A673 (cell line): ENCODE results near the gene SLC25A34.

Source experiments
- EZH2 ChIP-seq: fragments of 200-600 bp; sonication (generic); IDR thresholded peaks from 2 replicates; pipeline ENCODE4 v1.6.1; 2017; ENCODE audit warnings: borderline replicate concordance, low read depth, mild to moderate bottlenecking, mixed read lengths, antibody characterized with exemption, low read length; ENCODE audit not compliant: poor library complexity, severe bottlenecking
- TF ChIP-seq, protein P1 (sequence below): fragments of 300-800, 200-600 bp; sonication (generic); conservative IDR thresholded peaks from 2 replicates; pipeline ENCODE4 v1.5.1; 2017; ENCODE audit warnings: low read depth, mild to moderate bottlenecking, antibody characterized with exemption, low read length, moderate library complexity, mixed read lengths

DNA sequence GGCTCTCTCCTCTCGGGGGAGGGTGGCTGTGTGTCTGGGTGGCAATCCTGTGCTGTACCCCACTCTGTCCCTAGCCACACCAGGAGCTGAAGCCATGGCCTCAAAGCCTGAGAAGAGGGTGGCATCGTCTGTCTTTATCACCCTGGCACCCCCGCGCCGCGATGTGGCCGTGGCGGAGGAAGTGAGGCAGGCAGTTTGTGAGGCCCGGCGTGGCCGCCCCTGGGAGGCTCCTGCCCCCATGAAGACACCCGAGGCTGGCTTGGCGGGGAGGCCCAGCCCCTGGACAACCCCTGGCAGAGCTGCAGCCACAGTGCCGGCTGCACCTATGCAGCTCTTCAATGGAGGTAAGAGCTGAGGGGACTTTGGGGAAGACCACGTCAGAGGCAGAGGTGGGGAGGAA lies 28.8 kb downstream of the SLC25A34 start:
- TF ChIP-seq EZH2, result no peak
- TF ChIP-seq, protein P1, sequence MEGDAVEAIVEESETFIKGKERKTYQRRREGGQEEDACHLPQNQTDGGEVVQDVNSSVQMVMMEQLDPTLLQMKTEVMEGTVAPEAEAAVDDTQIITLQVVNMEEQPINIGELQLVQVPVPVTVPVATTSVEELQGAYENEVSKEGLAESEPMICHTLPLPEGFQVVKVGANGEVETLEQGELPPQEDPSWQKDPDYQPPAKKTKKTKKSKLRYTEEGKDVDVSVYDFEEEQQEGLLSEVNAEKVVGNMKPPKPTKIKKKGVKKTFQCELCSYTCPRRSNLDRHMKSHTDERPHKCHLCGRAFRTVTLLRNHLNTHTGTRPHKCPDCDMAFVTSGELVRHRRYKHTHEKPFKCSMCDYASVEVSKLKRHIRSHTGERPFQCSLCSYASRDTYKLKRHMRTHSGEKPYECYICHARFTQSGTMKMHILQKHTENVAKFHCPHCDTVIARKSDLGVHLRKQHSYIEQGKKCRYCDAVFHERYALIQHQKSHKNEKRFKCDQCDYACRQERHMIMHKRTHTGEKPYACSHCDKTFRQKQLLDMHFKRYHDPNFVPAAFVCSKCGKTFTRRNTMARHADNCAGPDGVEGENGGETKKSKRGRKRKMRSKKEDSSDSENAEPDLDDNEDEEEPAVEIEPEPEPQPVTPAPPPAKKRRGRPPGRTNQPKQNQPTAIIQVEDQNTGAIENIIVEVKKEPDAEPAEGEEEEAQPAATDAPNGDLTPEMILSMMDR, result no peak
